H1 (cell line): ENCODE results near the gene FASTK. TPM values are rescaled to one million over a fixed set of nuclear protein-coding genes. Genes with fewer than 3 reads are reported as not detected.

ENCODE experiments used
- CTCF ChIA-PET: fragments of 300-600 bp; sonication (Branson Sonifier 250); formaldehyde crosslinking; loops from one replicate; lab custom pipeline; 2021; ENCODE audit not compliant: partially characterized antibody; lab: Charles Lee
- POLR2A ChIA-PET: fragments of 300-600 bp; sonication (Branson Sonifier 250); formaldehyde crosslinking; loops from one replicate; lab custom pipeline; 2021; ENCODE audit warnings: inconsistent platforms; ENCODE audit not compliant: partially characterized antibody; lab: Charles Lee
- DNase-seq, 2 experiments: peaks; one replicate each; pipeline versions ENCODE4 v3.0.0 to v3.0.0-alpha.2; 2010 to 2022; ENCODE audit warnings: low spot score in 2 of 2, low read depth in 1 of 2, mixed read lengths in 1 of 2
- FAIRE-seq: peaks from 2 replicates; lab custom pipeline; 2011; peaks lifted over from hg19 to GRCh38; lab: Jason Lieb, UNC
- H2AFZ ChIP-seq: 2 replicates; pipeline ENCODE4 v1.8.1; 2012; ENCODE audit warnings: low read length, inconsistent platforms
- H2AK5ac ChIP-seq: 2 replicates; pipeline ENCODE4 v1.6.1; 2013; ENCODE audit warnings: low read depth, low read length
- H2BK120ac ChIP-seq: replicated peaks from 2 replicates; pipeline ENCODE3; 2013; ENCODE audit warnings: low read depth, low read length, inconsistent platforms
- H2BK12ac ChIP-seq: 2 replicates; pipeline ENCODE4 v1.6.1; 2013; ENCODE audit warnings: low read depth, low read length
- H2BK15ac ChIP-seq: 2 replicates; pipeline ENCODE4 v1.6.1; 2013; ENCODE audit warnings: low read length
- H2BK20ac ChIP-seq: 2 replicates; pipeline ENCODE4 v1.6.1; 2013; ENCODE audit warnings: low read length
- H2BK5ac ChIP-seq: 2 replicates; pipeline ENCODE4 v1.6.1; 2013; ENCODE audit warnings: low read depth, low read length
- H3K14ac ChIP-seq: 2 replicates; pipeline ENCODE4 v1.6.1; 2013; ENCODE audit warnings: inconsistent platforms; ENCODE audit not compliant: insufficient read length
- H3K18ac ChIP-seq: 2 replicates; pipeline ENCODE4 v1.6.1; 2013; ENCODE audit warnings: low read length; ENCODE audit errors: extremely low read depth
- H3K23ac ChIP-seq: 2 replicates; pipeline ENCODE4 v1.6.1; 2013; ENCODE audit warnings: inconsistent platforms; ENCODE audit not compliant: insufficient read length
- H3K23me2 ChIP-seq: 2 replicates; pipeline ENCODE4 v1.6.1; 2013; ENCODE audit warnings: low read depth, low read length
- H3K27ac ChIP-seq: 2 replicates; pipeline ENCODE4 v1.6.1; 2011; ENCODE audit warnings: low read depth, low read length, inconsistent platforms
- H3K27me3 ChIP-seq, 4 experiments: replicated peaks in 1 of 4; 1 replicate in 1 of 4; 2 replicates in 3 of 4; pipeline versions ENCODE4 v1.6.1 to v1.8.1; 2011 to 2013; ENCODE audit warnings: low read length in 3 of 4, mild to moderate bottlenecking in 3 of 4, inconsistent platforms in 2 of 4, mixed read lengths in 2 of 4, moderate library complexity in 1 of 4; ENCODE audit not compliant: control insufficient read depth in 3 of 4, insufficient read depth in 3 of 4; ENCODE audit errors: extremely low read depth in 1 of 4
- H3K36me3 ChIP-seq, 4 experiments: 2 replicates each; pipeline versions ENCODE4 v1.6.1 to v1.8.1; 2011 to 2013; ENCODE audit warnings: mild to moderate bottlenecking in 4 of 4, low read length in 3 of 4, moderate library complexity in 2 of 4, control low read depth in 1 of 4, inconsistent platforms in 1 of 4; ENCODE audit not compliant: insufficient read depth in 4 of 4, control insufficient read depth in 2 of 4
- H3K4ac ChIP-seq: replicated peaks from 2 replicates; pipeline ENCODE3; 2013; ENCODE audit warnings: low read length, low read depth, mixed read lengths, inconsistent platforms; ENCODE audit not compliant: insufficient read length
- H3K4me1 ChIP-seq, 4 experiments: replicated peaks in 1 of 4; 1 replicate in 1 of 4; 2 replicates in 3 of 4; pipeline versions ENCODE4 v1.6.1 to v1.8.1; 2011 to 2013; ENCODE audit warnings: low read length in 3 of 4, inconsistent platforms in 2 of 4, mixed read lengths in 1 of 4; ENCODE audit not compliant: insufficient read depth in 4 of 4, control insufficient read depth in 3 of 4
- H3K4me2 ChIP-seq, 2 experiments: 2 replicates each; pipeline versions ENCODE4 v1.6.1 to v1.8.1; 2011 to 2013; ENCODE audit warnings: low read depth in 2 of 2, low read length in 2 of 2, control low read depth in 1 of 2, inconsistent platforms in 1 of 2, mild to moderate bottlenecking in 1 of 2; ENCODE audit not compliant: insufficient read depth in 1 of 2
- H3K4me3 ChIP-seq, 4 experiments: fragments of 200-600, 300-600 bp in 1 of 4; sonication (generic), shearing (Covaris generic), sonication (Bioruptor Twin) in 1 of 4; 2 replicates each; pipeline versions ENCODE4 v1.5.1 to v1.8.1; 2011 to 2016; ENCODE audit warnings: low read length in 4 of 4, low read depth in 3 of 4, control low read depth in 2 of 4, inconsistent platforms in 2 of 4, mild to moderate bottlenecking in 2 of 4, mixed read lengths in 1 of 4, moderate library complexity in 1 of 4; ENCODE audit not compliant: insufficient read depth in 2 of 4; ENCODE audit errors: extremely low read depth in 1 of 4
- H3K56ac ChIP-seq: replicated peaks from 2 replicates; pipeline ENCODE3; 2013; ENCODE audit warnings: low read depth, mild to moderate bottlenecking, mixed read lengths, low read length, inconsistent platforms; ENCODE audit not compliant: insufficient read length
- H3K79me1 ChIP-seq: 2 replicates; pipeline ENCODE4 v1.6.1; 2013; ENCODE audit warnings: low read depth, low read length, control low read depth
- H3K79me2 ChIP-seq, 2 experiments: 2 replicates each; pipeline versions ENCODE4 v1.6.1 to v1.8.1; 2012 to 2013; ENCODE audit warnings: low read length in 2 of 2, mild to moderate bottlenecking in 2 of 2, inconsistent platforms in 1 of 2; ENCODE audit not compliant: insufficient read depth in 2 of 2, control insufficient read depth in 1 of 2
- H3K9ac ChIP-seq, 4 experiments: replicated peaks in 1 of 4; 1 replicate in 1 of 4; 2 replicates in 3 of 4; pipeline versions ENCODE4 v1.6.1 to v1.8.1; 2011 to 2013; ENCODE audit warnings: low read depth in 3 of 4, low read length in 3 of 4, control low read depth in 2 of 4, mild to moderate bottlenecking in 2 of 4, moderate library complexity in 2 of 4, inconsistent platforms in 1 of 4; ENCODE audit errors: extremely low read depth in 1 of 4
- H3K9me3 ChIP-seq, 2 experiments: 2 replicates each; pipeline versions ENCODE4 v1.6.1 to v1.8.1; 2012 to 2013; ENCODE audit warnings: mild to moderate bottlenecking in 2 of 2, moderate library complexity in 2 of 2, control low read depth in 1 of 2, inconsistent platforms in 1 of 2, low read depth in 1 of 2, low read length in 1 of 2, mixed read lengths in 1 of 2; ENCODE audit not compliant: insufficient read depth in 2 of 2
- H4K20me1 ChIP-seq, 2 experiments: replicated peaks in 1 of 2; 2 replicates each; pipeline versions ENCODE3 to v1.8.1; 2011 to 2013; ENCODE audit warnings: inconsistent platforms in 2 of 2, low read length in 2 of 2, mild to moderate bottlenecking in 1 of 2; ENCODE audit not compliant: insufficient read depth in 2 of 2, control insufficient read depth in 1 of 2
- H4K5ac ChIP-seq: 2 replicates; pipeline ENCODE4 v1.6.1; 2013; ENCODE audit warnings: low read length, low read depth, mixed read lengths, inconsistent platforms; ENCODE audit not compliant: insufficient read length
- H4K8ac ChIP-seq: 2 replicates; pipeline ENCODE4 v1.8.0; 2013; ENCODE audit warnings: mild to moderate bottlenecking, moderate library complexity, low read length, inconsistent platforms; ENCODE audit not compliant: insufficient read depth; ENCODE audit errors: extremely low read depth
- H4K91ac ChIP-seq: replicated peaks from 2 replicates; pipeline ENCODE3; 2013; ENCODE audit warnings: low read length, mixed read lengths, inconsistent platforms; ENCODE audit not compliant: insufficient read length
- RAD21 ChIP-seq, 2 experiments: IDR thresholded peaks in 1 of 2; conservative IDR thresholded peaks in 1 of 2; 2 replicates each; pipeline ENCODE4 v1.6.1; 2011; ENCODE audit warnings: low read depth in 2 of 2, low read length in 2 of 2, improper control_type of control experiment in 1 of 2, inconsistent platforms in 1 of 2, mild to moderate bottlenecking in 1 of 2, moderate library complexity in 1 of 2
- SIX5 ChIP-seq: IDR thresholded peaks from 2 replicates; pipeline ENCODE4 v1.6.1; 2011; ENCODE audit warnings: mild to moderate bottlenecking, low read depth, low read length
- WGBS, 2 experiments: shearing (Covaris generic) in 1 of 2; methylation state at CpG; one replicate each; pipeline versions ENCODE4 v1.1.6 to v1.1.7; 2013 to 2015; ENCODE audit warnings: low lambda C conversion rate in 2 of 2, mixed read lengths in 2 of 2, inconsistent platforms in 1 of 2, low coverage in 1 of 2, missing lambda C conversion rate in 1 of 2; ENCODE audit not compliant: insufficient replicate concordance in 2 of 2, insufficient coverage in 1 of 2, insufficient read length in 1 of 2; ENCODE audit errors: extremely low coverage in 1 of 2, missing lambda C conversion rate in 1 of 2; 5-methylcytosine and 5-hydroxymethylcytosine counted together
- polyA plus RNA-seq, 7 experiments: library from polyadenylated mRNA; depleted of rRNA in 3 of 7; stranded (reverse) in 5 of 7; unstranded in 2 of 7; fragments of >200 nt in 5 of 7; fragments of 200-250 nt in 2 of 7; gene quantifications; 1 replicate in 5 of 7; 2 replicates in 1 of 7; 4 replicates in 1 of 7; pipeline versions ENCODE4 v1.2.1 to v1.2.3, GENCODE V29; 2011 to 2013; ENCODE audit warnings: missing spikeins in 2 of 7, mixed read lengths in 2 of 7
- total RNA-seq: library from RNA; stranded (reverse); fragmentation: NEBNext Ultra II Directional; extraction: Animal tissue kit (Norgen Biotek cat#: 25700); gene quantifications from 2 replicates; pipeline ENCODE4 v1.2.1, GENCODE V29; 2021
- TF ChIP-seq, protein P1 (sequence below), 3 experiments: IDR thresholded peaks; 1 replicate in 2 of 3; 2 replicates in 1 of 3; pipeline versions ENCODE4 v1.5.1 to v1.6.1; 2011; ENCODE audit warnings: low read length in 3 of 3, mild to moderate bottlenecking in 3 of 3, inconsistent platforms in 2 of 3, low read depth in 1 of 3, moderate library complexity in 1 of 3; ENCODE audit not compliant: insufficient read depth in 1 of 3; ENCODE audit errors: control extremely low read depth in 1 of 3

FASTK gene
- total and polyA plus RNA-seq, 2 of the 8 experiments (the other 6 are each of a cell fraction or from before 2014, with no cell fraction given): 39.4 to 84.0 TPM

DNA sequence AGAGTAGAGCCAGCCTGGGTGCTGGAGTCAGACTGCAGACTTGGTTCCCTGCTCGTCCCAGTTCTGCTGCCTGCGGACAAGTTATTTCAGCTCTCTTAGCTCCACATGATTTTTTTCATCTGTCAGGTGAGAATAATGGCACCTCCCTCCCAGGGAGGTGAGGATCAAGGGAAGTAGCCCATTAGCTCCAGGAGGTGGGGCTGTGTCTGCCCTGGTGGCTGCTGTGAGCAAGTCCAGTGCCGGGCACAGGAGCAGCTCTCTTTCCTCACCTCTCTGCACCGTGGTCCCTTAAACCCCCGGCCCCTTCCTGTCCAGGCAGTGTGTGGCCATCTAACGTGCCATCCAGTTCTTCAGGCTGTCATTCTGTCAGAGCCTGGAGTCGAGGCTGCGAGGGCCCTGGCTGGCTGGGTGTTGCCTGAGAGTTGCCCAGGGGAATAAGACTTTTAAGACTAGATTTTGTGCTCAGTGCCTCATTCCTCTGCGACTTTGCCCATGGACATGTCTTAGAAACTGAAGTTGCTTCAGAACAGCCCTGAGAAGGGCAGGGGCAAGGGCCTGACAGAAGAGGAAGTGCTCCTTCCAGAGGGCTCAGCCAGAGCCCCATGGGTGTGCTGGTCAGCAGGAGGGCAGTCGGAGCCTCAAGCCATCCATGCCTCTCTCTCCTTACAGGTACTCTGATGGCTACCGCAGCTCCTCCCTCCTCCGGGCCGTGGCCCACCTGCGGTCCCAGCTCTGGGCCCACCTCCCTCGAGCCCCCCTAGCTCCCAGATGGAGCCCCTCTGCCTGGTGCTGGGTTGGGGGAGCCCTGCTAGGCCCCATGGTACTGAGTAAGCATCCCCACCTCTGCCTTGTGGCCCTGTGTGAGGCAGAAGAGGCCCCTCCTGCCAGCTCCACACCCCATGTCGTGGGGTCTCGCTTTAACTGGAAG is 47.4 kb downstream of the FASTK start:
- Histone ChIP-seq H3K23me2 (no peaks in the 10 kb centered on the region), H2BK15ac (no peak overlapping the region), H3K14ac (no peak overlapping the region), H3K56ac (no peak overlapping the region), H2BK20ac (no peak overlapping the region), H3K4ac (no peak overlapping the region), H3K36me3 (peaks cover 0 to 2% (median 0%) of the 10 kb centered on the region in 4 experiments; a peak in 2 of 8 replicates), H2AK5ac (no peak overlapping the region), H2BK12ac (no peak overlapping the region), H2BK120ac (no peak overlapping the region), H3K79me2 (no peaks in the 10 kb centered on the region), H4K20me1 (peaks cover 0 to 4% of the 10 kb centered on the region in 2 experiments), H3K4me3 (no peak overlapping the region), H3K18ac (no peak overlapping the region), H3K4me1 (no peaks in the 10 kb centered on the region), H3K79me1 (no peaks in the 10 kb centered on the region; the same call in 1 of the 2 replicates), H4K5ac (no peak overlapping the region), H3K9ac (no peak overlapping the region), H3K27ac (no peak overlapping the region), H2AFZ (no peak overlapping the region), H4K91ac (no peak overlapping the region), H4K8ac (peak overlapping the region; percentile 68; the same call in 1 of the 2 replicates), H3K4me2 (no peak overlapping the region), H2BK5ac (no peak overlapping the region), H3K23ac (no peak overlapping the region), H3K9me3 (no peaks in the 10 kb centered on the region)
- POLR2A ChIA-PET: interaction anchor here (1.0 to 1.4 kb wide), 3 partner anchors 9 to 45 kb away, joined by 3 to 4 read pairs (median 3); partner anchors contain the start of gene ASIC3
- 93% methylated on average over 13 of the region's 17 CpGs; no CpG with 5 or more reads in 1 of the 2 experiments for WGBS, 2 experiments
- DNase-seq (no peak), FAIRE-seq (no peak)
- CTCF ChIA-PET: interaction anchor here (0.7 to 5.4 kb wide), 25 partner anchors 9 to 1342 kb away, joined by 3 to 35 read pairs (median 3); partner anchors contain the start of genes AGAP3, ASIC3, ATG9B and CDK5
- TF ChIP-seq RAD21 (IDR thresholded peaks at IDR 0.05 in 1 of 2, conservative IDR thresholded peaks at IDR 0.05 in 1 of 2; ENCODE audit: low read depth in 2 of 2, low read length in 2 of 2): peak; percentile 34 to 41; a peak in 2 of 4 replicates
- TF ChIP-seq, protein P1, sequence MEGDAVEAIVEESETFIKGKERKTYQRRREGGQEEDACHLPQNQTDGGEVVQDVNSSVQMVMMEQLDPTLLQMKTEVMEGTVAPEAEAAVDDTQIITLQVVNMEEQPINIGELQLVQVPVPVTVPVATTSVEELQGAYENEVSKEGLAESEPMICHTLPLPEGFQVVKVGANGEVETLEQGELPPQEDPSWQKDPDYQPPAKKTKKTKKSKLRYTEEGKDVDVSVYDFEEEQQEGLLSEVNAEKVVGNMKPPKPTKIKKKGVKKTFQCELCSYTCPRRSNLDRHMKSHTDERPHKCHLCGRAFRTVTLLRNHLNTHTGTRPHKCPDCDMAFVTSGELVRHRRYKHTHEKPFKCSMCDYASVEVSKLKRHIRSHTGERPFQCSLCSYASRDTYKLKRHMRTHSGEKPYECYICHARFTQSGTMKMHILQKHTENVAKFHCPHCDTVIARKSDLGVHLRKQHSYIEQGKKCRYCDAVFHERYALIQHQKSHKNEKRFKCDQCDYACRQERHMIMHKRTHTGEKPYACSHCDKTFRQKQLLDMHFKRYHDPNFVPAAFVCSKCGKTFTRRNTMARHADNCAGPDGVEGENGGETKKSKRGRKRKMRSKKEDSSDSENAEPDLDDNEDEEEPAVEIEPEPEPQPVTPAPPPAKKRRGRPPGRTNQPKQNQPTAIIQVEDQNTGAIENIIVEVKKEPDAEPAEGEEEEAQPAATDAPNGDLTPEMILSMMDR (IDR thresholded peaks at IDR 0.05; ENCODE audit: control extremely low read depth in 1 of 3, insufficient read depth in 1 of 3, low read depth in 1 of 3, low read length in 3 of 3): peak; percentile 41 to 62 (median 47)
- no peak for TF ChIP-seq SIX5
- TF ChIP-seq, all 59 proteins: peak for 2
- no peaks in the 10 kb centered on the region for H3K27me3 ChIP-seq
